Measurements from ENCODE around the gene RNF187. TPM values are rescaled to one million over a fixed set of nuclear protein-coding genes. Genes with fewer than 3 reads are reported as not detected.

RNF187 gene
- polyA plus RNA-seq, 1 donor (not counting 4 experiments of a cell fraction or from before 2014, with no cell fraction given): 65.8 TPM

DNA sequence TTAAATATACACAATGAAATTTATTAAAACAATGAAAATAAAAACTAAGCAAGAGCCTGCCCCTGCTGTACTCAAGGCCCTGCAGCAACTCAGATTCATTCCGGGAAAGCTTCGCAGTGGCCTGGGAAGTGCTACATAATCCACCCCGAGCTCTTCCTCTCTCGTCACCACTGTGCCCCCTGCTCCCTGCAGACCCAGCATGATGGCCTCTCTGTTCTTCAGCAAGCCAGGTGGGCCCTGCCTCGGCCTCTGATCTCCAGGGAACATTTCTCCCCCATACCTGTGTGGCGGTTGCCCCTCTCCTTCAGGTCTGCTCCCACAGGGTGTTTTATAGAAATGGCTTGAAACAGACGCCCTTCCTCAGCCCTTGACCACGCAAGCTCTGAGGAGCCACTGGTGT is 10.6 kb downstream of the RNF187 start:
- H3K4me1 ChIP-seq (ENCODE audit: control insufficient read depth, extremely low read depth, insufficient read depth, low read length): peaks cover 9% of the 10 kb centered on the region
- no peaks in the 10 kb centered on the region for H3K79me2 ChIP-seq (ENCODE audit: control insufficient read depth, insufficient read depth, low read length)
- no peak for TF ChIP-seq EZH2 (IDR thresholded peaks at IDR 0.05; ENCODE audit: low read length)
- TF ChIP-seq CTCF (optimal IDR thresholded peaks at IDR 0.05 in 1 of 3, IDR thresholded peaks at IDR 0.05 in 1 of 3, conservative IDR thresholded peaks at IDR 0.05 in 1 of 3; ENCODE audit: extremely low read depth in 1 of 3, insufficient read depth in 2 of 3, low read length in 3 of 3): no peak
- FAIRE-seq: no peak
- H3K9me1 ChIP-seq (ENCODE audit: control insufficient read depth, extremely low read depth, insufficient read depth, low read length): no peaks in the 10 kb centered on the region
- dilution Hi-C loops (cut with MboI; ENCODE audit: extremely low pct_ligation_motif_present, low sequenced_read_pairs): no loop called here
- no peak overlapping the region for H2AFZ ChIP-seq (ENCODE audit: control insufficient read depth, low read length)
- H3K9ac ChIP-seq (ENCODE audit: control insufficient read depth, extremely low read depth, insufficient read depth, low read length): no peak overlapping the region
- H3K36me3 ChIP-seq (ENCODE audit: control insufficient read depth in 2 of 2, extremely low read depth in 1 of 2, insufficient read depth in 2 of 2, low read length in 2 of 2): peaks cover 12 to 24% of the 10 kb centered on the region in 2 experiments
- H3K4me2 ChIP-seq (ENCODE audit: control insufficient read depth, extremely low read depth, insufficient read depth, low read depth, low read length): no peak overlapping the region
- H3K4me3 ChIP-seq (ENCODE audit: control insufficient read depth in 2 of 3, extremely low read depth in 1 of 3, insufficient read depth in 2 of 3, low read depth in 1 of 3, low read length in 3 of 3): no peak overlapping the region
- H4K20me1 ChIP-seq (ENCODE audit: control insufficient read depth, extremely low read depth, insufficient read depth, low read length): no peaks in the 10 kb centered on the region
- DNase-seq (ENCODE audit: low read depth, low spot score): no peak
- H3K27me3 ChIP-seq (ENCODE audit: control insufficient read depth, extremely low read depth, insufficient read depth, low read length): no peaks in the 10 kb centered on the region
- H3K9me3 ChIP-seq (ENCODE audit: control insufficient read depth, low read depth, low read length): no peaks in the 10 kb centered on the region
- H3K27ac ChIP-seq (ENCODE audit: control insufficient read depth, insufficient read depth, low read length): no peak overlapping the region

DNA sequence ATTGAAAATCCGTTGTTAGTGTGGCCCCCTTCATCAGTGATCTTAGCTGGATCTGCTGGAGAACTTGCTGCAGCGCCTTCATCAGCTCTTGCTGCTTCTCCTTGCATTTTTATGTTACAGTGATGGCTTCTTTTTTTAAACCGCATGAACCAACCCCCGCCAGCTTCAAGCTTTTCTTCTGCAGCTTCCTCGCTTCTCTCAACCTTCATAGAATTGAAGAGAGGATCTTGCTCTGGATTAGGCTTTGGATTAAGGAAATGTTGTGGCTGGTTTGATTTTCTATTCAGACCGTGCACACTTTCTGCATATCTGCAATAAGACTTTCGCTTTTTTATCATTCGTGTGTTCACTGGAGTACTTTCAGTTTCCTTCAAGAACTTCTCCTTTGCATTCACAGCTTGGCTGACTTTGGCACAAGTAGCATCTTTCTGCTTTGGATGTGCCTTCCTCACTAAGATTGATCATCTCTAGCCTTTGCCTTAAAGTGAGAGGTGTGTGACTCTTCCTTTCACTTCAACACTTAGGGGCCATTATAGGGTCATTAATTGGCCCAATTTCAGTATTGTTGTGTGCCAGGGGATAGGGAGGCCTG is 13.1 kb downstream of the RNF187 start:
- H3K9ac ChIP-seq (ENCODE audit: control insufficient read depth, extremely low read depth, insufficient read depth, low read length): no peak overlapping the region
- H3K27ac ChIP-seq (ENCODE audit: control insufficient read depth, insufficient read depth, low read length): no peak overlapping the region
- H4K20me1 ChIP-seq (ENCODE audit: control insufficient read depth, extremely low read depth, insufficient read depth, low read length): no peaks in the 10 kb centered on the region
- FAIRE-seq: no peak
- no peaks in the 10 kb centered on the region for H3K9me3 ChIP-seq (ENCODE audit: control insufficient read depth, low read depth, low read length)
- no peaks in the 10 kb centered on the region for H3K79me2 ChIP-seq (ENCODE audit: control insufficient read depth, insufficient read depth, low read length)
- H3K27me3 ChIP-seq (ENCODE audit: control insufficient read depth, extremely low read depth, insufficient read depth, low read length): no peaks in the 10 kb centered on the region
- DNase-seq (ENCODE audit: low read depth, low spot score): no peak
- H3K9me1 ChIP-seq (ENCODE audit: control insufficient read depth, extremely low read depth, insufficient read depth, low read length): no peaks in the 10 kb centered on the region
- H3K4me3 ChIP-seq (ENCODE audit: control insufficient read depth in 2 of 3, extremely low read depth in 1 of 3, insufficient read depth in 2 of 3, low read depth in 1 of 3, low read length in 3 of 3): no peak overlapping the region
- peaks cover 3 to 4% of the 10 kb centered on the region in 2 experiments for H3K36me3 ChIP-seq (ENCODE audit: control insufficient read depth in 2 of 2, extremely low read depth in 1 of 2, insufficient read depth in 2 of 2, low read length in 2 of 2)
- no peak overlapping the region for H2AFZ ChIP-seq (ENCODE audit: control insufficient read depth, low read length)
- dilution Hi-C loops (cut with MboI; ENCODE audit: extremely low pct_ligation_motif_present, low sequenced_read_pairs): no loop called here
- H3K4me1 ChIP-seq (ENCODE audit: control insufficient read depth, extremely low read depth, insufficient read depth, low read length): peaks cover 7% of the 10 kb centered on the region
- no peak overlapping the region for H3K4me2 ChIP-seq (ENCODE audit: control insufficient read depth, extremely low read depth, insufficient read depth, low read depth, low read length)
- TF ChIP-seq EZH2 (IDR thresholded peaks at IDR 0.05; ENCODE audit: low read length): no peak
- TF ChIP-seq CTCF (optimal IDR thresholded peaks at IDR 0.05 in 1 of 3, IDR thresholded peaks at IDR 0.05 in 1 of 3, conservative IDR thresholded peaks at IDR 0.05 in 1 of 3; ENCODE audit: extremely low read depth in 1 of 3, insufficient read depth in 2 of 3, low read length in 3 of 3): no peak
